ENCODE measurements around the gene GPC6.

The GPC6 gene

DNA sequence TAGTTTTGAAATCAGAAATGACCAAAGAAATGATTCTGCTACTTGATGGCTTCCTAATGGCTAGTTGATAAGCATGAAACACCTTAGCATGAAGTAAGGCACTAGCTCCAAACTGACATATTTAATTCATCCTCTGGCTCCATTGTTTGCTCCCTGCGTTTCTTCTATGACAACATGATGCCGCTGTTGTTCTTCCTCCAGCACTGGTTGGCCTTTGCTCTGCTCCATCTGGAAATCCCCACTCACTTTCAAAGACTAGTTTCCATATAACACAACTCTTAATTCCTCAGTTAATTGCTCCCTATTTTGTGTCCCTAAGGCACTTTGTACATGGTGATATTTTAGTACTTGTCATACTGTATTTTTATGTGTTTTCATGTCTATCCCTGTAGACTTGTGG lies 151.6 kb downstream of the GPC6 start:
- no peak for TF ChIP-seq GATA3 (IDR thresholded peaks at IDR 0.05; ENCODE audit: low read depth, low read length)
- TF ChIP-seq GATA2 (IDR thresholded peaks at IDR 0.05; ENCODE audit: low read depth, low read length) = no peak

- TF ChIP-seq GATA3 (IDR thresholded peaks at IDR 0.05; ENCODE audit: low read depth, low read length) (no peak), GATA2 (IDR thresholded peaks at IDR 0.05; ENCODE audit: low read depth, low read length) (no peak)
Observed at GRCh38 chr13:93386116-93386515, 159.5 kb downstream of the GPC6 start.

DNA sequence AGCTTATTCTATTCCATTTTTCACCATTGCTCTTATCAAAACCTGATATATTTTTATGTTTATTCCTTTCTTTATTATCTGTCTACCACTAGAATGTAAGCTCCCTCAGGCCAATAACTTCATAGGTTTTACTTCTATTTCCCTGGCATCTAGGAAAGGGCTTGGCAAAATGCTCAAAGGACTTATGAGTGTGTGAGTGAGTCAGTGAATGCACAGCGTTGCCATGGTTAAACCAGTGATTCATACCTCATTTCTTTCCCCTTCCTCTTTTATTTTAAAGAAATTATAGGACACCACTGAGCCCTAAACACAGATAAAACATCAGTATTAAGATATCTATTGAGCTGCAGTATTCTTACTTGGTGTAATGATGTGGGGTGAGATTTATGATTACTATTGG lies 162.1 kb downstream of the GPC6 start:
- TF ChIP-seq GATA2 (IDR thresholded peaks at IDR 0.05; ENCODE audit: low read depth, low read length) = no peak
- no peak for TF ChIP-seq GATA3 (IDR thresholded peaks at IDR 0.05; ENCODE audit: low read depth, low read length)

DNA sequence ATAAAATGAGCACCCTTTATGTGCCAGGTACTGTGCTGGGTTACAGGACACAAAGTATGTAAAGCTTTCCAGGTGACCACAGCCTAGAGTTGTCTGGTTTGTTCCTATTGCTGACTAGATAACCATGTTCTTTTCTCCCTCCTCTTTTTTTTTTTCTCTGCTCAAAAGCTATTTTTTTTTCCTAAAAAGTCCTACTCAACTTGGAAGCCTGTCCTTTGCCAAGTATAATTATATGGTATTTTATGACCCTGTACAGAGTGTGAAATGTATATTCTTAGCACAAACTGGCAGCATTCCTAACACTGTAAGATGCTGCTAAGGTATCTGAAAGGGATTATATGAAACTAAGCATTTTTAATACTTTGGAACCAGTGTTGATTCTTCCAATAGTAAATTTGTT lies 171.0 kb downstream of the GPC6 start:
- TF ChIP-seq GATA2 (IDR thresholded peaks at IDR 0.05; ENCODE audit: low read depth, low read length) (no peak), GATA3 (IDR thresholded peaks at IDR 0.05; ENCODE audit: low read depth, low read length) (no peak)

DNA sequence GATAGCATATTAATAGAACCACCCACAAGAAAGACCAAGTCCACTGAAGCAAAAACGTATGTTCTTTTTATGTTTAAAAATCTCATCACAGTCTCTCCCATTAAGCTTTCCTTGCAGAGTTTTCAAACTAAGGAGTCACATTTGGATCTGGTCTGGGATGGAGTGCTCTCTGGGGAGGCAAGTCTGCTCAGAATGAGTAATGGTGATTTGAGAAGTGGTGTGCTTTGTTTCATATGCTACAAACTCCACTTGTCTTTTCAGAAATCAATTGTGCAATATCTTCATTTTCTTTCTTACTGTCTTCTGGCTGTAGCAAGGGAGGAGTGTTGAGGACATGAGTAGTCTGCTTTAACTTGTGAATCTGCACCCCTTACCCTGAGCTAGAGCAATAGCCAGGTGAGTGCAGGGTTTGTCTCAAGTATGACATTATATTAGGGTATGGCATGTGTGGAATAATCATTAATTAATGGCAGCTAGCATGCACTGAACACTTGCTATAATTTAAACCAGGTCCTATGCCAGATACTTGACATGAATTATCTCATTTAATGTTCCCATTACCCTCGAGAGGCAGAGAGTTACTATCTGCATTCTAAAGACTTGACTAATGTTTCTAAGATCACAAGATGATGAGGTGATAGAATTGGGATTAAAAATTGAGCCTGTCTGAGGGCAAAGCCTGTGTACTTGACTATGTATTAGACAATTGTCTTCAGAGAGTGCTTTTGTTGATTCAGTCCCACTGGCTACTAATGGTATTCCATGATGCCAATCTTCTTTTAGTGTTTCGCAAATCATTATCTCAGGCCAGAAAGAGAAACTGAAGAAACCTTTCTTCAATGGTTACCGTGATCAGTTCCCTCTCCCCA lies 171.8 kb downstream of the GPC6 start:
- TF ChIP-seq GATA3 (IDR thresholded peaks at IDR 0.05; ENCODE audit: low read depth, low read length) (no peak), GATA2 (IDR thresholded peaks at IDR 0.05; ENCODE audit: low read depth, low read length) (no peak)

- TF ChIP-seq GATA2 (IDR thresholded peaks at IDR 0.05; ENCODE audit: low read depth, low read length) (no peak), GATA3 (IDR thresholded peaks at IDR 0.05; ENCODE audit: low read depth, low read length) (no peak)
Observed at GRCh38 chr13:93399212-93399611, 172.6 kb downstream of the GPC6 start.

DNA sequence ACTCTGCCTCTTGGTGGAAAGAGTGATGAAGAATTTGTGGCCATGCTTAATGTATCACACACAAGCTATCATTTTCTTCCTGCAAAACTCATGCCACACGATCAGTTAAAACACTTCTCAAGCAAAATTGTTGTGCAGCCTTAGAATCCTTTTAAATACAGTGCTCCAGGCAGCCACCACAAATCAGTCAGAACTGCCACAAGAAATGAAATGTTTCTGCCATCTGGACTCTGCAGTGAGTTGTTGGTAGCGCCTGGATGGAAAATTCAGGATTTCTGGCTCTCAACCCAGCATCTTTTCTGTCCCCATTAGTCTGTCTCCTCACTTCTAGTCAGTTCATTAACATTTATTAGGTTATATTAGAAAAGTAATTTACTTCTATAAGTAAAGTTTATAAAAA lies 179.5 kb downstream of the GPC6 start:
- no peak for TF ChIP-seq GATA2 (IDR thresholded peaks at IDR 0.05; ENCODE audit: low read depth, low read length)

DNA sequence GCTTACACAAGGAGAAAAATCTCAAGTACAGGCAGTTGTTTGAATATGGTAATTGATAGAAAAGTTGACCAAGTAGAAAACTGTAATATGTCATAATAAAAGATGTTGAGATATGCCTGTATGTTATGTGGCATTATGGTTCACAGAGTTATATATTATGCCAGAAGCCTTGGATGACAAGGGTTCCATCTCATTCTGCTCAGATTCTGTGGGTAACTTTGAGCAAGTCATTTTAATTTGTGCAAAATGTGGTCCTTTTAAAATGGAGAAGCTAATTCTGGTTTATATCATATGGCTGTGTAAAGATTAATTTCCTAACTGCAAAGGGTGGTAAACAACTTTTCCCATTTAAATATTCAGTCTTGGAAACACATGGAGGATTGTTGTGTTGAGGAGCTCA lies 180.9 kb downstream of the GPC6 start:
- no peak for TF ChIP-seq GATA3 (IDR thresholded peaks at IDR 0.05; ENCODE audit: low read depth, low read length)
- no peak for TF ChIP-seq GATA2 (IDR thresholded peaks at IDR 0.05; ENCODE audit: low read depth, low read length)

DNA sequence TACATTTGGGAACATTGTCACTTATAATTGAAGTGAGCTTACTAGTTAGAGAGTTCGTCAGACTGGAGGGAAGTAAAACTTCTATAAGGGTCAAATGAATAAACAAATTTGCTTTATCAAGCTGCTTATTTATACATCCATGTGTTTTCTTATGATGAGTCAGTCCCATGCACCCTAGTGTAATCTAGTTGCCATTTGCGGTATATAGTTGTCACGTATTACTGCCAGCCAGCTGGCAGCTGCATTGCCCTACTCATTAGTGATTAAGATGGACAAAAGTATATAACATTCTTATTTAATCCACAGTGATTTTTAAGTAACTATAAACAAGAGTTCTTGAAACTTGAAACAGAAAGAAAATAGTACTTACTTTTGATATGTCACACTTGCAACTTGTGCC lies 182.4 kb downstream of the GPC6 start:
- TF ChIP-seq GATA3 (IDR thresholded peaks at IDR 0.05; ENCODE audit: low read depth, low read length) (no peak), GATA2 (IDR thresholded peaks at IDR 0.05; ENCODE audit: low read depth, low read length) (no peak)

- TF ChIP-seq GATA3 (IDR thresholded peaks at IDR 0.05; ENCODE audit: low read depth, low read length) (no peak), GATA2 (IDR thresholded peaks at IDR 0.05; ENCODE audit: low read depth, low read length) (no peak)
Observed at GRCh38 chr13:93409816-93410215, 183.2 kb downstream of the GPC6 start.

GRCh38 chr13:93411186-93411680 lies 184.6 kb downstream of the GPC6 start:
- TF ChIP-seq GATA3 (IDR thresholded peaks at IDR 0.05; ENCODE audit: low read depth, low read length) (no peak), GATA2 (IDR thresholded peaks at IDR 0.05; ENCODE audit: low read depth, low read length) (peak; percentile 10; the same call in 1 of the 2 replicates)

GRCh38 chr13:93412676-93413075 lies 186.1 kb downstream of the GPC6 start:
- TF ChIP-seq GATA2 (IDR thresholded peaks at IDR 0.05; ENCODE audit: low read depth, low read length) = no peak

DNA sequence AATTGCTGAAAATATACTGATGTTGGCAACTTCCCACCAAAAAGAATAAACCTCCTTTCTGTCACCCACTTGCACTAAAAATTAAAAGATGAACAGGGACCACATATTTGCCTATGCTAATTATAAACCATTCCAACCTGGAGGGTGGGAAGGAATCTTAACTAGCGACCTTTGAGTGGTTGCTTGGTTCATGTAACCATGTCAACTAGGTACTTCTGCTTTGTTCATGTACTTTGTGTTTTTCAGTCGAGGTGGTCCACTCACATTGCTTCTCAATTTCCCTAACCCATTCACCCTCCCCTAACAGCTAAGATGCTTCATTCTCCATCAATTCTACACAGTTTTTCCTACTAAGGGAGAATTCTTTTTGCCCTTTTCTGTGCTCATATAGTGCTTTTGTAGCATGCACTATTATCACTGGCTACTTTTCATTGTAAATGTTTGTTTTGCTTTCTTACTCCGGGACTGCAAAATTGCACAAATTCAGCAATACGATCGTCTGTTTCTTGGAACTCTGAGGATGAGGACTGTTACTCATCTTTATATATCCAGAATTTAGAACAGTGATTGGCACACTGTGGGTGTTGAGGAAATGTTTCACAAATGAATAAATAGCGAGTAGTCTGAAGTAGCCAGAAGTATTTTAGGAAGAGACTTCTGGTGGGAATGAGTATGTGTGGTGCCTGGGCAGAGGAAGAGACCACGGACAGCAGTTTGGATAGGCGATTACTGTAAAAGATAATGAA lies 187.5 kb downstream of the GPC6 start:
- TF ChIP-seq GATA3 (IDR thresholded peaks at IDR 0.05; ENCODE audit: low read depth, low read length) (no peak), GATA2 (IDR thresholded peaks at IDR 0.05; ENCODE audit: low read depth, low read length) (no peak)

- TF ChIP-seq GATA2 (IDR thresholded peaks at IDR 0.05; ENCODE audit: low read depth, low read length) (no peak), GATA3 (IDR thresholded peaks at IDR 0.05; ENCODE audit: low read depth, low read length) (no peak)
Observed at GRCh38 chr13:93416736-93417355, 190.2 kb downstream of the GPC6 start.

Data from SH-SY5Y (cell line).